Measurements from ENCODE around the gene SEL1L.

GRCh38 chr14:81511111-81511904 lies 22.3 kb downstream of the SEL1L start:
- TF ChIP-seq, protein P1, sequence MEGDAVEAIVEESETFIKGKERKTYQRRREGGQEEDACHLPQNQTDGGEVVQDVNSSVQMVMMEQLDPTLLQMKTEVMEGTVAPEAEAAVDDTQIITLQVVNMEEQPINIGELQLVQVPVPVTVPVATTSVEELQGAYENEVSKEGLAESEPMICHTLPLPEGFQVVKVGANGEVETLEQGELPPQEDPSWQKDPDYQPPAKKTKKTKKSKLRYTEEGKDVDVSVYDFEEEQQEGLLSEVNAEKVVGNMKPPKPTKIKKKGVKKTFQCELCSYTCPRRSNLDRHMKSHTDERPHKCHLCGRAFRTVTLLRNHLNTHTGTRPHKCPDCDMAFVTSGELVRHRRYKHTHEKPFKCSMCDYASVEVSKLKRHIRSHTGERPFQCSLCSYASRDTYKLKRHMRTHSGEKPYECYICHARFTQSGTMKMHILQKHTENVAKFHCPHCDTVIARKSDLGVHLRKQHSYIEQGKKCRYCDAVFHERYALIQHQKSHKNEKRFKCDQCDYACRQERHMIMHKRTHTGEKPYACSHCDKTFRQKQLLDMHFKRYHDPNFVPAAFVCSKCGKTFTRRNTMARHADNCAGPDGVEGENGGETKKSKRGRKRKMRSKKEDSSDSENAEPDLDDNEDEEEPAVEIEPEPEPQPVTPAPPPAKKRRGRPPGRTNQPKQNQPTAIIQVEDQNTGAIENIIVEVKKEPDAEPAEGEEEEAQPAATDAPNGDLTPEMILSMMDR (IDR thresholded peaks at IDR 0.05; ENCODE audit: low read length) = no peak
- no peak for TF ChIP-seq EZH2 (IDR thresholded peaks at IDR 0.05; ENCODE audit: borderline replicate concordance, low read length)

All from OCI-LY1 (cell line).